Measurements from ENCODE around the gene RTL1.

DNA sequence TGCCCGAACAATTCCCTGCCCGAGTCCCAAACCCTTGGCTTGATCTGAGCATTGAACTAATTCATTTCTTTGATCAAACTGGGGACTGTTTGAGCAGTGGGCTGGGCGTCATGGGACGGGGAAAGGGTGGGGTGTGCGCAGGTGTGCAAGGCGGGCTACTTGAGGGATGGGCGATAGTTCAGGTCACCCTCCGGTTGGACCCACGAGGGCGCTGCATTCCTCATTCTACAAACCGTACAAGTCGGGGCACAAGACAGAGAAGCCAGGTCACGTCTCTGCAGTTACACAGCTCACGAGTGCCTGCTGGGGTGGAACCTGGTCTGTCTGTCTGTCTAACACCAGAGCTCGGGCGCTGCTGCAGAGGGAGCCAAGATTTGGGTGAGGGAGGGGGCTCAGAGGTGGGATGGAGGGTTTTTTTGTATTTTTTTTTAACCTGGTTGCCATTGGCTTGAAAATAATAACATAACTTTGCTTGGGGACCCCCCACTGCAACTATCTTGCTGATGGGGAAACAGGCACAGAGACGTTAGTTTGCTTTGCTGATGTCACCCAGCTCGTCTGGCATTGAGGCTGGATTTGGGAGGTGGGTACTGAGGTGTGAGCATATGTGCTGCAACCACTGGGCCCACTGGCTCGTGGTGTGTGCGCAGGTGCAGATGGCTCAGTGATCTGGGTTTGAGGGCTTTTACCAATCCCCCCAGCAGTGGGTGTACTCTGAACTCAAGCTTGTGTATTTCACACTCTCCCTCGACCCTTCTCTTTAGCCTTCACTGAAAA lies 7.6 kb upstream of the RTL1 start:
- TF ChIP-seq BHLHE40 (IDR thresholded peaks at IDR 0.05; ENCODE audit: borderline replicate concordance) (no peak), FOXA1 (IDR thresholded peaks at IDR 0.05) (no peak), TARDBP (IDR thresholded peaks at IDR 0.05) (no peak), SUZ12 (IDR thresholded peaks at IDR 0.05) (no peak), SP1 (IDR thresholded peaks at IDR 0.05) (no peak), FOXM1 (IDR thresholded peaks at IDR 0.05; ENCODE audit: borderline replicate concordance) (no peak), PKNOX1 (IDR thresholded peaks at IDR 0.05) (no peak), ARNT (IDR thresholded peaks at IDR 0.05) (no peak), ZNF384 (IDR thresholded peaks at IDR 0.05) (no peak), HDGF (IDR thresholded peaks at IDR 0.05; ENCODE audit: borderline replicate concordance) (no peak), FOXK2 (IDR thresholded peaks at IDR 0.05) (no peak), ELF4 (IDR thresholded peaks at IDR 0.05) (no peak), L3MBTL2 (conservative IDR thresholded peaks at IDR 0.05) (no peak), CTBP1 (IDR thresholded peaks at IDR 0.05; ENCODE audit: borderline replicate concordance) (no peak)
